ENCODE data around the gene POU3F2.
A peak's percentile ranks its signal among the peaks of the same experiment; 100 is the strongest.

Gene POU3F2

GRCh38 chr6:98830146-98830545 is 4.2 kb upstream of the POU3F2 start:
- no peak for DNase-seq (ENCODE audit: low spot score)

- DNase-seq (ENCODE audit: low spot score), result peak; percentile 37
Measured at GRCh38 chr6:98831057-98831958, 3.1 kb upstream of the POU3F2 start.

GRCh38 chr6:98831959-98832283 is 2.5 kb upstream of the POU3F2 start:
- no peak for DNase-seq (ENCODE audit: low spot score)

GRCh38 chr6:98832284-98833056 is 1.9 kb upstream of the POU3F2 start:
- peak; percentile 87 for DNase-seq (ENCODE audit: low spot score)

GRCh38 chr6:98833057-98833306 is 1.4 kb upstream of the POU3F2 start:
- DNase-seq (ENCODE audit: low spot score), result no peak

GRCh38 chr6:98833307-98834059 is 891 bp upstream of the POU3F2 start:
- DNase-seq (ENCODE audit: low spot score), result peak; percentile 72

- DNase-seq (ENCODE audit: low spot score), result no peak
Measured at GRCh38 chr6:98835149-98836024, 1.0 kb downstream of the POU3F2 start.

GRCh38 chr6:98836025-98836961 is 1.9 kb downstream of the POU3F2 start:
- DNase-seq (ENCODE audit: low spot score), result peak; percentile 65

GRCh38 chr6:98836962-98837944 is 2.9 kb downstream of the POU3F2 start:
- no peak for DNase-seq (ENCODE audit: low spot score)

- no peak for DNase-seq (ENCODE audit: low spot score)
Measured at GRCh38 chr6:98838032-98838431, 3.7 kb downstream of the POU3F2 start.

GRCh38 chr6:98838975-98839374 is 4.6 kb downstream of the POU3F2 start:
- DNase-seq (ENCODE audit: low spot score), result no peak

- DNase-seq (ENCODE audit: low spot score), result peak; percentile 81
Measured at GRCh38 chr6:98839781-98840361, 5.5 kb downstream of the POU3F2 start.

- no peak for DNase-seq (ENCODE audit: low spot score)
Measured at GRCh38 chr6:98840385-98840784, 6.0 kb downstream of the POU3F2 start.

- DNase-seq (ENCODE audit: low spot score), result no peak
Measured at GRCh38 chr6:98840996-98841513, 6.7 kb downstream of the POU3F2 start.

- DNase-seq (ENCODE audit: low spot score), result no peak
Measured at GRCh38 chr6:98841621-98842341, 7.4 kb downstream of the POU3F2 start.

- no peak for DNase-seq (ENCODE audit: low spot score)
Measured at GRCh38 chr6:98842342-98843180, 8.2 kb downstream of the POU3F2 start.
